Stimulated activated CD8-positive, alpha-beta memory T cell treated with anti-CD3 and anti-CD28 coated beads, Interleukin-2, amount 100 ng/mL, for 1 hour (primary cell): ENCODE data around the gene CHPF2.

Experiments used
- DNase-seq, 2 donors: peaks; one replicate each; pipeline ENCODE4 v3.0.0-alpha.2; 2020; ENCODE audit warnings: low read depth in 2 of 2

CHPF2 gene

GRCh38 chr7:151206914-151207313, 25.4 kb upstream of the CHPF2 start:
- DNase-seq = no peak

- no peak for DNase-seq
These were observed 25.0 kb upstream of the CHPF2 start for GRCh38 chr7:151207315-151207714.

GRCh38 chr7:151207804-151208203, 24.5 kb upstream of the CHPF2 start:
- DNase-seq = no peak

GRCh38 chr7:151208253-151208862, 23.9 kb upstream of the CHPF2 start:
- no peak for DNase-seq

GRCh38 chr7:151209588-151209987, 22.7 kb upstream of the CHPF2 start:
- DNase-seq = no peak

- DNase-seq = no peak
These were observed 22.0 kb upstream of the CHPF2 start, which contains the start of gene H2BK1 for GRCh38 chr7:151210087-151210854. TSS of gene H2BK1 (minus strand) at chr7:151210488. CDS start at chr7:151210318, 170 bp downstream.

GRCh38 chr7:151211155-151211772, 21.0 kb upstream of the CHPF2 start:
- DNase-seq = no peak

- DNase-seq = no peak
These were observed 19.7 kb upstream of the CHPF2 start for GRCh38 chr7:151212626-151213025.

GRCh38 chr7:151213826-151214225, 18.5 kb upstream of the CHPF2 start:
- DNase-seq = no peak

GRCh38 chr7:151215396-151215795, 16.9 kb upstream of the CHPF2 start:
- DNase-seq = no peak

GRCh38 chr7:151218170-151218569, 14.1 kb upstream of the CHPF2 start:
- DNase-seq = no peak

- no peak for DNase-seq
These were observed 8.6 kb upstream of the CHPF2 start for GRCh38 chr7:151223728-151224127.

- DNase-seq = no peak
These were observed 6.3 kb upstream of the CHPF2 start for GRCh38 chr7:151225948-151226510.

- DNase-seq = no peak
These were observed 5.8 kb upstream of the CHPF2 start for GRCh38 chr7:151226560-151226874.

- DNase-seq = peak; percentile 96 to 97
These were observed 5.2 kb upstream of the CHPF2 start, which contains the start of gene ABCF2 for GRCh38 chr7:151226875-151227782. TSS of gene ABCF2 (minus strand) at chr7:151227205. CDS start at chr7:151226458, 747 bp downstream.

GRCh38 chr7:151228024-151228866, 4.0 kb upstream of the CHPF2 start:
- DNase-seq = no peak

- no peak for DNase-seq
These were observed 3.0 kb upstream of the CHPF2 start for GRCh38 chr7:151229249-151229648.

- no peak for DNase-seq
These were observed 1.2 kb upstream of the CHPF2 start for GRCh38 chr7:151231080-151231479.

GRCh38 chr7:151232917-151233701, 826 bp downstream of the CHPF2 start:
- DNase-seq = peak in 1 of 2 donors; percentile 54

- no peak for DNase-seq
These were observed 1.5 kb downstream of the CHPF2 start for GRCh38 chr7:151233804-151234203.
